Measurements from ENCODE around the gene SYT1.

Gene SYT1

DNA sequence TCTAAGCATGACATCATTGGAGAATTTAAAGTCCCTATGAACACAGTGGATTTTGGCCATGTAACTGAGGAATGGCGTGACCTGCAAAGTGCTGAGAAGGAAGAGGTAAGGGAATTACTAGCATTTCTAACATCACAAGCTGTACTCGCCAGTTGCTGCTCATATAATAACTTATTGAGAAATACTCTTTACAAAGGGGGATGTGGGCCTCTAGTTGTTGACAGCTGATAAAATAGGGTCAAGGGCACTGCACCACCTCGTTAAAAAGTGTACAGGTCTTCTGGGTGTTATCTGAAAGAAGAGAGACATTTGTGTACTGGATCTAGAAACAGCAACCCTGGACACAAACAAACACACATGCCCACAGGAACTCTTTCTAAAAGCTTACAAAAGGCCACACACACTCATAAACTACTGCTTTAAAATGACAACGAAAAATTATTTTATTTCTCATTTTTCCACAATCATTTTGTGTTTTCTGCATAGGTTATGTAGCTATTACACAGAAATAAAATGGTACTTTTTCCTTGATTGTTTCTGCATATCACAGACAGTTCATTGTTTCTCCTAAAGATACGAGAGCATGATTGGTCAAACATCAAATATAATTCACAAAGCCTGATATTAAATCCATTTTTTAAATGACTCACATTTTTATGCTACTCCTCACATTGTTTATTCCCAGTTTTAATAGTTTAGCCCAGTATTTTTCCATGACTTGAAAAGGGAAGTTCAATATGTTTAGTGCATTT is 435.0 kb downstream of the SYT1 start:
- Histone ChIP-seq H3K36me3 (ENCODE audit: control insufficient read depth in 2 of 2, insufficient read depth in 2 of 2, low read length in 2 of 2) (no peaks in the 10 kb centered on the region), H3K27ac (ENCODE audit: low read length) (no peak overlapping the region), H3K9ac (ENCODE audit: low read length in 2 of 2) (no peak overlapping the region)

DNA sequence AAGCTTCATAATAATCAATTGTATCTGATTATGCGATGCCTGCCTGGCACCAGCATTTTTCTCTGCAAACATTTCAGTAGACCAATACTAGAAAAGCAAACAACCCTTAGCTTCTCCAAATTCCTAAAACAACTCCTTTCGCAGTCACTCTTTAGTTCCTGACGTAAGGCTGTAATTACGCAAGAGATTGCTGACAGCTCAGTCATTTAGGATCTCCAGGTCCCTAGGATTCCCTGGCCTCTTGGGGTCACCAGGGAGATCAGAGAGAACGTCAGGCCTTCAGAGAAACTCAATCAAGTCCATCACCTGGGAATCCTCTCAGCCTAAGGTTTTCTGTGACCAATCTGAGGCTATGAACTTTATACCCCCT is 435.6 kb downstream of the SYT1 start:
- Histone ChIP-seq H3K27ac (ENCODE audit: low read length) (no peak overlapping the region), H3K4me3 (ENCODE audit: low read length in 2 of 2) (no peak overlapping the region), H3K9ac (ENCODE audit: low read length in 2 of 2) (no peak overlapping the region), H3K4me1 (ENCODE audit: control insufficient read depth, insufficient read depth, low read length) (no peaks in the 10 kb centered on the region), H3K9me3 (ENCODE audit: control insufficient read depth in 2 of 2, low read length in 2 of 2) (no peaks in the 10 kb centered on the region), H3K36me3 (ENCODE audit: control insufficient read depth in 2 of 2, insufficient read depth in 2 of 2, low read length in 2 of 2) (no peaks in the 10 kb centered on the region), H3K27me3 (ENCODE audit: control insufficient read depth in 1 of 2, insufficient read depth in 2 of 2, low read length in 2 of 2) (no peaks in the 10 kb centered on the region)

More for the DNA sequence above, 435.0 kb downstream of the SYT1 start:
- no peaks in the 10 kb centered on the region for H3K4me1 ChIP-seq (ENCODE audit: control insufficient read depth, insufficient read depth, low read length)
- H3K27me3 ChIP-seq (ENCODE audit: control insufficient read depth in 1 of 2, insufficient read depth in 2 of 2, low read length in 2 of 2), result no peaks in the 10 kb centered on the region
- H3K4me3 ChIP-seq (ENCODE audit: low read length in 2 of 2), result no peak overlapping the region
- H3K9me3 ChIP-seq (ENCODE audit: control insufficient read depth in 2 of 2, low read length in 2 of 2), result no peaks in the 10 kb centered on the region

DNA sequence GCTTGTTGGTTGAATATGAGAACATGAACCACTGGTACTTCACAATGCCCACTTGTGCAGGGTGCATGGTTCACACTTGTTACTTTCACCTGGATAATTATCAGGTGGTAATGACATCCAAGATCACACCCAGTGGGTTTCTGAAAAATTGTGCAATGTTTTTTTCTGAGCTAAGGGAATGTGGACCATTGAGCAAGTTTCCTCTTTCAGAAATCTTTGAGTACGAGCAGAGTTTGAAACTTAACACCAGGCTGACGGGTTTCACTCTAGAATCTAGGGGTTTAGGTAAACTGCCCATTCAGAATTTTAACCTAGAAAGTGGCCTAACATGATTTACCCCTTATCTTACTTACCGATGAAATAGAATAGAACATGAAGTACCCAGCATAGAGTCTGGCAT is 436.6 kb downstream of the SYT1 start:
- no peaks in the 10 kb centered on the region for H3K9me3 ChIP-seq (ENCODE audit: control insufficient read depth in 2 of 2, low read length in 2 of 2)
- H3K4me3 ChIP-seq (ENCODE audit: low read length in 2 of 2), result no peak overlapping the region
- no peaks in the 10 kb centered on the region for H3K27me3 ChIP-seq (ENCODE audit: control insufficient read depth in 1 of 2, insufficient read depth in 2 of 2, low read length in 2 of 2)

DNA sequence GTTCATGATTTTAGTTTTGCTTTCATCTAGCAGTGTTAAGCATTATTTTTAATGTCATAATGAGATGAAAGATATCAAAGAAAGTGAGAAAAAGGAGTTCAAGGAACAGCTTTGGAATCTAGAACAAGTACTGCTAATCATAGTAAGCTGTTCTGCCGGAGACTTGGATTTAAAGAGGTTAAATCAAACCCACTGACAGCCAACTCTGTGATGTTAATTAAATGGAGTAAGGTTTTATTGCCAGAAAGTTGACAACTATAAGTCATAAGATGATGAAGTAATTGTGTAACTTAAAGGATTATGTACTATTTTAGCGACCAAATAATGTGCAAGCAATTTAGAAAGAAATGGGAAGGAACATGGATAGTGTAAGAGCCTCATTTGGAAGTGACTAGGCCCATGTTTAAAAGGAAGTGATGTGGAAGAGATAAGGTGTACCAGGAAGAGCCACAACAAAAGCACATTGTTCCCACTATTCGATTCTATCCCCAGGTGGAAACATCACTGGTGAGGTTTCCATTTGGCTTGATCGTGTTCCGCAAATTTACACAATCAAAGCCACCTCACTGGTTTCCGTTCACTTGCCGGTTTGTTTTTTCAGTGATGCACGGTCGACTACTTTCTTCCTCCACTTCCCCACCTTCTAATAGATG is 437.7 kb downstream of the SYT1 start:
- no peak overlapping the region for H3K27ac ChIP-seq (ENCODE audit: low read length)
- H3K4me3 ChIP-seq (ENCODE audit: low read length in 2 of 2), result no peak overlapping the region

More for the DNA sequence above, 436.6 kb downstream of the SYT1 start:
- Histone ChIP-seq H3K27ac (ENCODE audit: low read length) (no peak overlapping the region), H3K9ac (ENCODE audit: low read length in 2 of 2) (no peak overlapping the region), H3K36me3 (ENCODE audit: control insufficient read depth in 2 of 2, insufficient read depth in 2 of 2, low read length in 2 of 2) (no peaks in the 10 kb centered on the region), H3K4me1 (ENCODE audit: control insufficient read depth, insufficient read depth, low read length) (no peaks in the 10 kb centered on the region)

DNA sequence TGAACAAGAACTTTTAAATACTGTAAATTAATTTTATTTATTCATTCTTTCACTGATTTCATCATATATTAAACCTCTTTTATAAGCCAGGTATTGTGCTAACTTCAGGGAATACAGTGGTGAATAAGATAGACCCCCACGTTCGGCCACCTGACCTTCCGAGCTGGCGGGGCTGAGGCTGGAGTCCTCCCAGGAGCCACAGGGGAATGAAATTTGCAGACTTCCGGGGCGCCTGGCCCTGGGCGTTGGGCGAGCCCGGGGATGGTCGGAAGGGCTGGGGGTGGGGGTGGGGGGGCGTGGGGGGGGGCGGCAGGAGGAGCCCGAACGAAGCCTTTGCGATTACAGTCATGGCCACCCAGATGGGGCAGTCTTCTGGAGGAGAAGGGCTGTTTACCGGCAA is 442.8 kb downstream of the SYT1 start:
- Histone ChIP-seq H3K9me3 (ENCODE audit: control insufficient read depth in 2 of 2, low read length in 2 of 2) (no peaks in the 10 kb centered on the region), H3K27me3 (ENCODE audit: control insufficient read depth in 1 of 2, insufficient read depth in 2 of 2, low read length in 2 of 2) (no peaks in the 10 kb centered on the region), H3K4me3 (ENCODE audit: low read length in 2 of 2) (no peak overlapping the region), H3K27ac (ENCODE audit: low read length) (no peak overlapping the region), H3K36me3 (ENCODE audit: control insufficient read depth in 2 of 2, insufficient read depth in 2 of 2, low read length in 2 of 2) (no peaks in the 10 kb centered on the region), H3K4me1 (ENCODE audit: control insufficient read depth, insufficient read depth, low read length) (no peaks in the 10 kb centered on the region), H3K9ac (ENCODE audit: low read length in 2 of 2) (no peak overlapping the region)

More for the DNA sequence above, 437.7 kb downstream of the SYT1 start:
- Histone ChIP-seq H3K36me3 (ENCODE audit: control insufficient read depth in 2 of 2, insufficient read depth in 2 of 2, low read length in 2 of 2) (no peaks in the 10 kb centered on the region), H3K9me3 (ENCODE audit: control insufficient read depth in 2 of 2, low read length in 2 of 2) (no peaks in the 10 kb centered on the region), H3K4me1 (ENCODE audit: control insufficient read depth, insufficient read depth, low read length) (no peaks in the 10 kb centered on the region), H3K9ac (ENCODE audit: low read length in 2 of 2) (no peak overlapping the region), H3K27me3 (ENCODE audit: control insufficient read depth in 1 of 2, insufficient read depth in 2 of 2, low read length in 2 of 2) (no peaks in the 10 kb centered on the region)

DNA sequence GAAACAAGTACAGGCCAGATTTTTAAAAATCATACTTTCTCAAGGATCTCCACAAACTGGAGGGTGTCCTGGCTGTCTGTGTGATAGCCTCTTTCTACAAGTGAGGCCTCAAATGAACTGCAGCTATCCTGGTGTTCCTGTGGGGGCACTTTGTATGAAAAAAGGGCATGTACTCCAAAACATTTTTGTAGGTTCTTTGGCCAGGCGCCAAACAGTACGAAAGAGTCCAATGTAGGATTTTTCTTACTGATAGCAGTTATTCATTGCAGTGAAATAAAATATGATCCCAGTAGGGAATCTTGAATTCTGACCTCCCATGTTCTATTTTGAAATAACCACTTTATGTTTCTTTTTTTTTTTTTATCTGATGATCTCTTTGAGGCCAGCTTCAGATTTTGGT is 444.5 kb downstream of the SYT1 start:
- Histone ChIP-seq H3K4me1 (ENCODE audit: control insufficient read depth, insufficient read depth, low read length) (no peaks in the 10 kb centered on the region), H3K27ac (ENCODE audit: low read length) (no peak overlapping the region), H3K27me3 (ENCODE audit: control insufficient read depth in 1 of 2, insufficient read depth in 2 of 2, low read length in 2 of 2) (no peaks in the 10 kb centered on the region), H3K9ac (ENCODE audit: low read length in 2 of 2) (no peak overlapping the region), H3K36me3 (ENCODE audit: control insufficient read depth in 2 of 2, insufficient read depth in 2 of 2, low read length in 2 of 2) (no peaks in the 10 kb centered on the region), H3K9me3 (ENCODE audit: control insufficient read depth in 2 of 2, low read length in 2 of 2) (no peaks in the 10 kb centered on the region), H3K4me3 (ENCODE audit: low read length in 2 of 2) (no peak overlapping the region)

DNA sequence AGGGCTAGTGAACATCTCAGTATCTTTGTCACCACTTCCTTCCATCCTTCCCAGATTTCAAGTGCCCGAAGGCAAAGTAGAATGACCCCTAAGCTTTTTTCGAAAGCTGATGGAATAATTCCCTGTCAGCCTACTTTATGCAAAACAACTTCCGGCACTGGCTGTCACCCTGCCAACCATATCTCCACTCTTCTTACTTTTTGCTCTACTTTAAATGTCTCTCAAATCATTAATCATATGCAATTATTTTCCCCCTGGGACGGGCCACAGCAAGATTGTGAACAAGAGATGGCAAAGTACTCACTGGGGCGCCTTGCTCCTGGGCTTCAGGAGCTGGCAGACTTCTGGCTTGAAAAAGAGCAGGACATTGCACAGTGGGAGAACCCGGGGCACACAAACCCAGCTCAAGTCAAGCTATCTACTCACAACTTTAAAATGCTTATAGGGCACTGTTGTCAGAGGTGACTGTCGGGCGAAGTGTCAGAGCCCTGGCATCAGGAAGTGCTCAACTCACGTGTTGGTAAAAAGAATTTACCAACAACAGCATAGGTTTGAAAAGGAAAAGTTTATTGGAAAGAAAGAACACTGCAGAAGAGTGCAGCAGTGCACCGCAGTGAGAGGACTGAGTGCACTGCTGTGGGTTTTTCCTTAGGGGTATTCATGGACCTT is 452.7 kb downstream of the SYT1 start:
- H3K27me3 ChIP-seq (ENCODE audit: control insufficient read depth in 1 of 2, insufficient read depth in 2 of 2, low read length in 2 of 2), result no peaks in the 10 kb centered on the region
- H3K9ac ChIP-seq (ENCODE audit: low read length in 2 of 2), result no peak overlapping the region
- H3K27ac ChIP-seq (ENCODE audit: low read length), result no peak overlapping the region
- H3K4me3 ChIP-seq (ENCODE audit: low read length in 2 of 2), result no peak overlapping the region
- no peaks in the 10 kb centered on the region for H3K36me3 ChIP-seq (ENCODE audit: control insufficient read depth in 2 of 2, insufficient read depth in 2 of 2, low read length in 2 of 2)
- no peaks in the 10 kb centered on the region for H3K4me1 ChIP-seq (ENCODE audit: control insufficient read depth, insufficient read depth, low read length)
- H3K9me3 ChIP-seq (ENCODE audit: control insufficient read depth in 2 of 2, low read length in 2 of 2), result no peaks in the 10 kb centered on the region

DNA sequence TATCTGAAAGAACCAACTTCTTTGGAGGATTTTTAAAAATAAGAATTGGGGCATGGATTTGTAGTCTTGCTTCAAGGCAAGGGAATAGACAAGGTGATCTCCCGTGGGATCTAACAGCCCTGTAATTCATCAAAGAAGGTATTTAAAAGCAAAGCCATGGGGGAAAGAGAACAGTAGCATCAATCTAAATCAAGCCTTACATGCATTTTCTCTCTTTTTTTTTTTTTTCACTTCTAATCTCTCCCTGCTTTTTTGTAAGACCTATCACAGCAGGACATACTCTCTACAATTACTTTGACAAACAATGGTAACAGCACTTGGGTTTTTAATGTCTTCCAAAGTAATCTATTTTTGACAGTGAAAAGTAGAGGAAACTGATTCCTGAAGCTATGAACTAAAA is 458.3 kb downstream of the SYT1 start:
- Histone ChIP-seq H3K27me3 (ENCODE audit: control insufficient read depth in 1 of 2, insufficient read depth in 2 of 2, low read length in 2 of 2) (no peaks in the 10 kb centered on the region), H3K4me1 (ENCODE audit: control insufficient read depth, insufficient read depth, low read length) (no peaks in the 10 kb centered on the region), H3K9me3 (ENCODE audit: control insufficient read depth in 2 of 2, low read length in 2 of 2) (no peaks in the 10 kb centered on the region), H3K36me3 (ENCODE audit: control insufficient read depth in 2 of 2, insufficient read depth in 2 of 2, low read length in 2 of 2) (no peaks in the 10 kb centered on the region), H3K9ac (ENCODE audit: low read length in 2 of 2) (no peak overlapping the region), H3K4me3 (ENCODE audit: low read length in 2 of 2) (no peak overlapping the region), H3K27ac (ENCODE audit: low read length) (no peak overlapping the region)

DNA sequence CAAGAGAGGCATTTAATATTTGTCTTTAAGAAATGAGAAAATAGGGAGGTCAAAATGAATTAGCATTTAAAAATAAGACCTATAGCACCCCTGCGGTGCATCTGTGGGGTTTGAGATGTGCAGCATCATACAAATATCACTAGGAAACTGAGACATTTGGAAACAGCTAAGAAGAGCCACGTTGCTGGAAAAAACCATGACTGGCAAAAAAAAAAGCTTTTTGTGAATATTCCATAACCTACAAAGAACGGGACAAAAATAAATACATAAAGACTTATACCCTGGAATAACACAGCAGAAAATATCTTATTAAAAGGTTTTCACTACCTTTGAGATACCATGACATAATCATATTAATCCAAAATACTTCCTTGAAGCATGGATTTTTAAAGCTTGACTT is 460.0 kb downstream of the SYT1 start:
- Histone ChIP-seq H3K9ac (ENCODE audit: low read length in 2 of 2) (no peak overlapping the region), H3K9me3 (ENCODE audit: control insufficient read depth in 2 of 2, low read length in 2 of 2) (no peaks in the 10 kb centered on the region), H3K4me1 (ENCODE audit: control insufficient read depth, insufficient read depth, low read length) (no peaks in the 10 kb centered on the region), H3K36me3 (ENCODE audit: control insufficient read depth in 2 of 2, insufficient read depth in 2 of 2, low read length in 2 of 2) (no peaks in the 10 kb centered on the region), H3K27ac (ENCODE audit: low read length) (no peak overlapping the region), H3K4me3 (ENCODE audit: low read length in 2 of 2) (no peak overlapping the region), H3K27me3 (ENCODE audit: control insufficient read depth in 1 of 2, insufficient read depth in 2 of 2, low read length in 2 of 2) (no peaks in the 10 kb centered on the region)

DNA sequence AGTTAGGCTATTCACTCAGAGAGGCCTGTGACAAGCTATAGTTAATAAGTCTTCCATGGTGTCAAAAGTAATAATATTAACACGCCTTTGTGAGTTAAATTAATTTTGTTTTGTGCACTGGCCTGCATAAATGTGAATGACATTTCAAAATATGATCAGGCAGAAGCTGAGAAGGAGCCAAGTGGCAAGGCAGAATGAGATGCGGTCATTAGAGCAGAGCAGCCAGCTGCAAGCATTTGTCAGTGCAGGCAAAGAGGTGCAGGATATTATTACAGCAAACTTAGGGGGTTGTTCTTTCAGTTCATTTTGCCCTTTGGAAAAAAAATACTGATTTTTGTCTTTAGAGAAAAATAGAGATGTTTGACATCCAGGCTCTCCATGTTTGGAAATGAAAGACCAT is 461.6 kb downstream of the SYT1 start:
- no peaks in the 10 kb centered on the region for H3K27me3 ChIP-seq (ENCODE audit: control insufficient read depth in 1 of 2, insufficient read depth in 2 of 2, low read length in 2 of 2)
- no peaks in the 10 kb centered on the region for H3K4me1 ChIP-seq (ENCODE audit: control insufficient read depth, insufficient read depth, low read length)
- no peak overlapping the region for H3K27ac ChIP-seq (ENCODE audit: low read length)
- H3K9ac ChIP-seq (ENCODE audit: low read length in 2 of 2), result no peak overlapping the region
- H3K4me3 ChIP-seq (ENCODE audit: low read length in 2 of 2), result no peak overlapping the region
- no peaks in the 10 kb centered on the region for H3K36me3 ChIP-seq (ENCODE audit: control insufficient read depth in 2 of 2, insufficient read depth in 2 of 2, low read length in 2 of 2)
- H3K9me3 ChIP-seq (ENCODE audit: control insufficient read depth in 2 of 2, low read length in 2 of 2), result no peaks in the 10 kb centered on the region

DNA sequence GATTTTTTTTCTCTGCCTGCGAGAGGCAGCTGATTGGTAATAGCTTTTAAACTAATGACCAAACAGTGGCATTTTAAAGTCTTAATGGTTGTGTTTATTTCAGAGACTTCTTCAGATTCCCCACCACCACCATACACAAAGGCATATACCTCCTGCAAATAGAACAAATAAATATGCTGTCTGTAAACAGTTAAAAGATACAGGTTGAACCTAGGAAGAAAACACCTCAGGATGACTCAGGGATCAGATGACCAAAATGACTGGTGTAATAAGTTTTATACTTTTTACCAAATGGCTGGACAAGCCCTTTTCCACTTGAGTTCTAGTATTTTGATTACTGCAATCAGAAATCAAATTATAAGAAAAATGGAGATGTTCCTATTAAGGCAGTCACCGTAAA is 462.1 kb downstream of the SYT1 start:
- Histone ChIP-seq H3K4me1 (ENCODE audit: control insufficient read depth, insufficient read depth, low read length) (no peaks in the 10 kb centered on the region), H3K4me3 (ENCODE audit: low read length in 2 of 2) (no peak overlapping the region), H3K36me3 (ENCODE audit: control insufficient read depth in 2 of 2, insufficient read depth in 2 of 2, low read length in 2 of 2) (no peaks in the 10 kb centered on the region), H3K27ac (ENCODE audit: low read length) (no peak overlapping the region), H3K9me3 (ENCODE audit: control insufficient read depth in 2 of 2, low read length in 2 of 2) (no peaks in the 10 kb centered on the region), H3K27me3 (ENCODE audit: control insufficient read depth in 1 of 2, insufficient read depth in 2 of 2, low read length in 2 of 2) (no peaks in the 10 kb centered on the region), H3K9ac (ENCODE audit: low read length in 2 of 2) (no peak overlapping the region)

Data from stomach smooth muscle (tissue), 2 donors.